GM21737 (cell line): Measurements from ENCODE around the gene CDKAL1.
"Not testable (repeated sequence)": the region's sequence is repeated elsewhere in the genome, so short reads cannot be mapped to it uniquely, and the experiment has no call there.

ENCODE experiments used
- ATAC-seq: cut with Tn5 transposase; IDR thresholded peaks from one replicate; pipeline ENCODE4 v1.9.1; 2021; ENCODE audit warnings: mild to moderate bottlenecking, moderate library complexity; ENCODE audit not compliant: unreplicated experiment

CDKAL1 gene

GRCh38 chr6:21049148-21049547, 514.9 kb downstream of the CDKAL1 start:
- ATAC-seq: no peak

- ATAC-seq: no peak
Observed at GRCh38 chr6:21049572-21049971, 515.3 kb downstream of the CDKAL1 start.

GRCh38 chr6:21050935-21051334, 516.7 kb downstream of the CDKAL1 start:
- no peak for ATAC-seq

GRCh38 chr6:21051777-21052176, 517.5 kb downstream of the CDKAL1 start:
- no peak for ATAC-seq

GRCh38 chr6:21053612-21054011, 519.4 kb downstream of the CDKAL1 start:
- no peak for ATAC-seq

GRCh38 chr6:21055480-21055879, 521.2 kb downstream of the CDKAL1 start:
- not testable (repeated sequence) for ATAC-seq

- no peak for ATAC-seq
Observed at GRCh38 chr6:21061892-21062291, 527.6 kb downstream of the CDKAL1 start.

GRCh38 chr6:21064756-21065340, 530.6 kb downstream of the CDKAL1 start:
- ATAC-seq: no peak

- no peak for ATAC-seq
Observed at GRCh38 chr6:21067521-21067920, 533.3 kb downstream of the CDKAL1 start.

- ATAC-seq: no peak
Observed at GRCh38 chr6:21070620-21071019, 536.4 kb downstream of the CDKAL1 start.

- ATAC-seq: no peak
Observed at GRCh38 chr6:21071780-21072468, 537.7 kb downstream of the CDKAL1 start.

GRCh38 chr6:21073318-21073839, 539.1 kb downstream of the CDKAL1 start:
- ATAC-seq: no peak

GRCh38 chr6:21074484-21074883, 540.2 kb downstream of the CDKAL1 start:
- ATAC-seq: no peak

- no peak for ATAC-seq
Observed at GRCh38 chr6:21075986-21076385, 541.7 kb downstream of the CDKAL1 start.

- no peak for ATAC-seq
Observed at GRCh38 chr6:21078497-21078896, 544.2 kb downstream of the CDKAL1 start.

GRCh38 chr6:21079468-21080048, 545.3 kb downstream of the CDKAL1 start:
- ATAC-seq: no peak

- ATAC-seq: no peak
Observed at GRCh38 chr6:21080221-21080620, 546.0 kb downstream of the CDKAL1 start.

GRCh38 chr6:21082091-21082490, 547.8 kb downstream of the CDKAL1 start:
- ATAC-seq: no peak

GRCh38 chr6:21083708-21084107, 549.5 kb downstream of the CDKAL1 start:
- ATAC-seq: no peak

GRCh38 chr6:21084656-21085055, 550.4 kb downstream of the CDKAL1 start:
- ATAC-seq: no peak

GRCh38 chr6:21085211-21085610, 551.0 kb downstream of the CDKAL1 start:
- no peak for ATAC-seq

- ATAC-seq: no peak
Observed at GRCh38 chr6:21085643-21086042, 551.4 kb downstream of the CDKAL1 start.
